ENCODE results near the gene FUOM.

The FUOM gene

DNA sequence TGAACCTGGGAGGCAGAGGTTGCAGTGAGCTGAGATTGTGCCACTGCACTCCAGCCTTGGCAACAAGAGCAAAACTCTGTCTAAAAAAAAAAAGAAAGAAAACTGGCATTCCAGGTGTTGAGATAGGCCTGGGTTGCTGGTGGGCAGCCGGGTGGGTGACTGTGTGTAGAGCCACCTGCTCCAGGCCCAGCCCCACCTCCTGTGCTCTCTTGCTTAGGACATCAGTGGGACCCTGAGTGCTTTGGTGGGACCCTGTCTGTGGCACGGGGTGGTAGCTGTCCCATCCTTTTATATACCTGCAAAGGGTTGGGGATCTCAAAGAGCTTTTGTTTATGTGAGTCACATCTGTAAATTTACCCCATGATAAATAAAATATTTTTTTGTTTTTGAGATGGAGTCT is 27.4 kb upstream of the FUOM start:
- Histone ChIP-seq H3K9me3 (ENCODE audit: insufficient read depth, low read length) (no peaks in the 10 kb centered on the region), H3K4me1 (ENCODE audit: insufficient read depth, insufficient read length) (no peaks in the 10 kb centered on the region), H3K4me3 (ENCODE audit: insufficient read length, low read depth) (no peak overlapping the region), H3K36me3 (ENCODE audit: insufficient read depth, insufficient read length, low read length) (peaks cover 4% of the 10 kb centered on the region), H3K9ac (ENCODE audit: insufficient read length, low read depth) (no peak overlapping the region), H3K27me3 (ENCODE audit: insufficient read depth, insufficient read length) (peaks cover 3% of the 10 kb centered on the region)
- no peak for DNase-seq (ENCODE audit: low read depth, low spot score)
- TF ChIP-seq YY1 (IDR thresholded peaks at IDR 0.05; ENCODE audit: insufficient read depth, insufficient read length), result no peak
- TF ChIP-seq SUZ12 (IDR thresholded peaks at IDR 0.05; ENCODE audit: extremely low read depth, insufficient read depth, insufficient read length), result no peak
- no peak for TF ChIP-seq ZNF274 (IDR thresholded peaks at IDR 0.05; ENCODE audit: low read depth, low read length)

DNA sequence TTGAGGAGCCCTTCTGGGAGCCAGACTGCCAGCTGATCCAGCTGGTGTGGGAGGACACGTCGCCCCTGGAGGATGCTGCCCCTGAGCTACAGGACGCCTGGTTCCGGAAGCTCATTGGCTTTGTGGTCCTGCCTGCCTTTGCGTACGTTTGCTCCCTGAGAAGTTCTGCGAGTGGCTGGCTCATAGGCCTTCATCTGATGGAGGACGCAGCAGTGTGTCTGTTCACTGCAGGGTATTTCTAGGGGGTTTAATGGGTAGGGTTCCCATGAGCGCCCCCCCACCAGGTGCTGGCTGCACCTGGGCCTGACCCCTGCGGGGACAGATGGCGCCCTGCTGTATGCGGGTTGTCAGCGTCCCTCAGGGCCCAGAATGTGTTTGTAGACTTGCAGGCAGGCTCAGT is 26.3 kb upstream of the FUOM start:
- no peak for DNase-seq (ENCODE audit: low read depth, low spot score)
- Histone ChIP-seq H3K4me3 (ENCODE audit: insufficient read length, low read depth) (no peak overlapping the region), H3K4me1 (ENCODE audit: insufficient read depth, insufficient read length) (peaks cover 3% of the 10 kb centered on the region), H3K9me3 (ENCODE audit: insufficient read depth, low read length) (no peaks in the 10 kb centered on the region), H3K36me3 (ENCODE audit: insufficient read depth, insufficient read length, low read length) (peaks cover 4% of the 10 kb centered on the region), H3K27me3 (ENCODE audit: insufficient read depth, insufficient read length) (peaks cover 13% of the 10 kb centered on the region), H3K9ac (ENCODE audit: insufficient read length, low read depth) (no peak overlapping the region)
- TF ChIP-seq ZNF274 (IDR thresholded peaks at IDR 0.05; ENCODE audit: low read depth, low read length) (no peak), SUZ12 (IDR thresholded peaks at IDR 0.05; ENCODE audit: extremely low read depth, insufficient read depth, insufficient read length) (no peak), YY1 (IDR thresholded peaks at IDR 0.05; ENCODE audit: insufficient read depth, insufficient read length) (no peak)

DNA sequence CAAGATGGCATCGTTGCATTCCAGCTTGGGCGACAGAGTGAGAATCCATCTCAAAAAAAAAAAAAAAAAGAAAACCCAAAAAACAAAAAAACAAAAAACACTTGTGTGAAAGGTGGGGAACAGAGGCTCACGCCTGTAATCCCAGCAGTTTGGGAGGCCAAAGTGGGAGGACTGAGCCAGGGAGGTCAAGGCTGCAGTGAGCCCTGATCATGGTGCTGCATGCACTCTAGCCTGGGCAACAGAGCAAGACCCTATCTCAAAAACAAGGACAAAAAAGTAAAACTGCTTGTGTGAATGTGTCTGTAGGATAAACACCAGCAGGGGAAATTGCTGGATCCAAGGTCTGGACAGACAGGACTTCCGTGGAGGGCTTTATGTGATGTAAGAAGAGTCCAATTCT is 25.7 kb upstream of the FUOM start:
- peaks cover 15% of the 10 kb centered on the region for H3K27me3 ChIP-seq (ENCODE audit: insufficient read depth, insufficient read length)
- no peak for DNase-seq (ENCODE audit: low read depth, low spot score)
- peaks cover 4% of the 10 kb centered on the region for H3K36me3 ChIP-seq (ENCODE audit: insufficient read depth, insufficient read length, low read length)
- peaks cover 3% of the 10 kb centered on the region for H3K4me1 ChIP-seq (ENCODE audit: insufficient read depth, insufficient read length)
- no peak for TF ChIP-seq SUZ12 (IDR thresholded peaks at IDR 0.05; ENCODE audit: extremely low read depth, insufficient read depth, insufficient read length)
- TF ChIP-seq YY1 (IDR thresholded peaks at IDR 0.05; ENCODE audit: insufficient read depth, insufficient read length), result no peak
- TF ChIP-seq ZNF274 (IDR thresholded peaks at IDR 0.05; ENCODE audit: low read depth, low read length), result no peak
- H3K9ac ChIP-seq (ENCODE audit: insufficient read length, low read depth), result no peak overlapping the region
- no peaks in the 10 kb centered on the region for H3K9me3 ChIP-seq (ENCODE audit: insufficient read depth, low read length)
- H3K4me3 ChIP-seq (ENCODE audit: insufficient read length, low read depth), result no peak overlapping the region

DNA sequence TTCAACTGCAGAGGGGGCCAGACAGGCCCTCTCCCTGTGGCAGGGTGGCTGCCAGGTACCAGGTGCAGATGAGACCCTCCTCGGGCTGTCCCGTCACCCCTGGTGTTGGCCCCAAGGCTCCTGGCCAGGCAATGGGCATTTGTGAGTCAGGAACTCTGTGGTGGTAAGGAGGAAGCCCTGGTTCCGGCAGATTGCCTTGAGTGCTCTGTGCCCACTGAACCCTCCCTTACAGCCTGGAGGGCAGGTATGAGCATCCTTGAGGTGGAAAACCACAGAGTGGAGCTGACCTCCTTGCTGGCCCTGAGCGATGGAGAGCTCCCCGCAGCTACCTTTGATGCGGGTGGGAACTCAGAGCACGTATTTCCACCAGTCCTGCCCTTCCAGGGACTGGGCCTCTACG is 23.2 kb upstream of the FUOM start:
- TF ChIP-seq YY1 (IDR thresholded peaks at IDR 0.05; ENCODE audit: insufficient read depth, insufficient read length) (no peak), ZNF274 (IDR thresholded peaks at IDR 0.05; ENCODE audit: low read depth, low read length) (no peak)
- no peak for DNase-seq (ENCODE audit: low read depth, low spot score)
- Histone ChIP-seq H3K9me3 (ENCODE audit: insufficient read depth, low read length) (no peaks in the 10 kb centered on the region), H3K4me3 (ENCODE audit: insufficient read length, low read depth) (no peak overlapping the region), H3K27me3 (ENCODE audit: insufficient read depth, insufficient read length) (peaks cover 38% of the 10 kb centered on the region), H3K4me1 (ENCODE audit: insufficient read depth, insufficient read length) (peaks cover 6% of the 10 kb centered on the region), H3K9ac (ENCODE audit: insufficient read length, low read depth) (no peak overlapping the region), H3K36me3 (ENCODE audit: insufficient read depth, insufficient read length, low read length) (peaks cover 4% of the 10 kb centered on the region)

DNA sequence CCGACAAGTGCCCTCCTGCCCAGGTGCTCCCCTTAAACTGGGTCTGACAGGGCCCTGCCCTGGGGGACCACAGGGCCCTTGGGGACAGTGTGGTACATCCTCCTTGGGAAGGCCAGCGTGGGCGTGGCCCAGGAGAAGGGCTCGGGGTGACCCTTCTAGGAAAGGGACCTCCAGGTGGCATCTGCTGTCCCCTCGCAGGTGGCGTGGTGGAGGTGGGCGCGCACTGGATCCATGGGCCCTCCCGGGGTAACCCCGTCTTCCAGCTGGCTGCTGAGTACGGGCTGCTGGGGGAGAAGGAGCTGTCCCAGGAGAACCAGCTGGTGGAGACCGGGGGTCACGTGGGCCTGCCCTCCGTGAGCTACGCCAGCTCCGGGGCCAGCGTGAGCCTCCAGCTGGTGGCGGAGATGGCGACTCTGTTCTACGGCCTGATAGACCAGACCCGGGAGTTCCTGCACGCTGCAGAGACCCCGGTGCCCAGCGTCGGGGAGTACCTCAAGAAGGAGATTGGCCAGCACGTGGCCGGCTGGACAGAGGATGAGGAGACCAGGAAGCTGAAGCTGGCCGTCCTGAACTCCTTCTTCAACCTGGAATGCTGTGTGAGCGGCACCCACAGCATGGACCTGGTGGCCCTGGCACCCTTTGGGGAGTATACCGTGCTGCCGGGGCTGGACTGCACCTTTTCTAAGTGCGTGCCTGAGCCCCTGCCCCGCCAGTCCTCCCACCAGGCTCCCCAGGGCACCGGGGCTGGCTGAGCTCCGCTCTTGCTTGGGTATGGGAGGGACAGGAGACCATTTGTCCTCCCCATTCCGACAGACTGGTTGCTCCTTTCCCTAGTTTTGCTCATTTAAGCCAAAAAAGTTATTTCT is 22.2 kb upstream of the FUOM start:
- Histone ChIP-seq H3K4me3 (ENCODE audit: insufficient read length, low read depth) (peak overlapping the region; percentile 56), H3K9me3 (ENCODE audit: insufficient read depth, low read length) (no peaks in the 10 kb centered on the region), H3K4me1 (ENCODE audit: insufficient read depth, insufficient read length) (peaks cover 6% of the 10 kb centered on the region), H3K36me3 (ENCODE audit: insufficient read depth, insufficient read length, low read length) (peaks cover 4% of the 10 kb centered on the region), H3K27me3 (ENCODE audit: insufficient read depth, insufficient read length) (peaks cover 48% of the 10 kb centered on the region), H3K9ac (ENCODE audit: insufficient read length, low read depth) (peak overlapping the region; percentile 64)
- no peak for DNase-seq (ENCODE audit: low read depth, low spot score)
- TF ChIP-seq SUZ12 (IDR thresholded peaks at IDR 0.05; ENCODE audit: extremely low read depth, insufficient read depth, insufficient read length) (no peak), YY1 (IDR thresholded peaks at IDR 0.05; ENCODE audit: insufficient read depth, insufficient read length) (no peak), ZNF274 (IDR thresholded peaks at IDR 0.05; ENCODE audit: low read depth, low read length) (no peak)

DNA sequence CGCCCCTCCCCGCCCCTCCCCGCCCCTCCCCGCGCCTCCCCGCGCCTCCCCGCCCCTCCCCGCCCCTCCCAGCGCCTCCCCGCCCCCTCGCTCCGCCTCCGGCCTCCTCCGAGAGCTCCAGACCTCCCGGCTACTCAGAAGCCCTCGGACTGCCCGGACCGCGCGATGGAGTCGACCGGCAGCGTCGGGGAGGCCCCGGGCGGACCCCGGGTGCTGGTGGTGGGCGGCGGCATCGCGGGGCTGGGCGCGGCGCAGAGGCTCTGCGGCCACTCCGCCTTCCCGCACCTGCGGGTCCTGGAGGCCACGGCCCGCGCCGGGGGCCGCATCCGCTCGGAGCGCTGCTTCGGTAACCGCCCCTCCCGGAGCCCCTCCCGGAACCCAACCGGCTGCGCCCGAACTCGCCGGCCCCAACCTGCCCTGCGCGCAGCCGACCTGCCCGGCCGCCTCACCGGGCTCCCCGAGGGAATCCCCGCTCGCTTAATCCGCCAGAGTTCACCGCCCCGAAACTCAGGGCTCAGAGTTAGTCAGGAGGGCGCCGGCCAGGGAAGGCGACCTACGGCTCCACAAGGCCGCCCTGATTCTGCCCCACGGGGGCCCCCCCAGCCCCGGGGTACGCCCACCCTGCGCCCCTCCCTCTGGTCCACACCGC is 21.5 kb upstream of the FUOM start, which contains the start of gene PAOX:
PAOX (plus strand) TSS at position 111 of the 649 bp plus-strand sequence; CDS start at position 166, 55 bp downstream.
- Histone ChIP-seq H3K9me3 (ENCODE audit: insufficient read depth, low read length) (no peaks in the 10 kb centered on the region), H3K27me3 (ENCODE audit: insufficient read depth, insufficient read length) (peaks cover 55% of the 10 kb centered on the region), H3K36me3 (ENCODE audit: insufficient read depth, insufficient read length, low read length) (peaks cover 4% of the 10 kb centered on the region), H3K9ac (ENCODE audit: insufficient read length, low read depth) (peak within 1 kb of the TSS; percentile 76), H3K4me1 (ENCODE audit: insufficient read depth, insufficient read length) (peaks cover 6% of the 10 kb centered on the region), H3K4me3 (ENCODE audit: insufficient read length, low read depth) (peak within 1 kb of the TSS; percentile 63)
- TF ChIP-seq ZNF274 (IDR thresholded peaks at IDR 0.05; ENCODE audit: low read depth, low read length) (no peak), SUZ12 (IDR thresholded peaks at IDR 0.05; ENCODE audit: extremely low read depth, insufficient read depth, insufficient read length) (no peak), YY1 (IDR thresholded peaks at IDR 0.05; ENCODE audit: insufficient read depth, insufficient read length) (no peak)
- no peak for DNase-seq (ENCODE audit: low read depth, low spot score)
